GM13977 (cell line): Measurements from ENCODE around the gene PREX1.

ENCODE experiments used
- DNase-seq: peaks from one replicate; pipeline ENCODE4 v3.0.0; 2012; ENCODE audit warnings: low spot score
- CTCF ChIP-seq: IDR thresholded peaks from 2 replicates; pipeline ENCODE4 v1.5.1; 2012; ENCODE audit warnings: mild to moderate bottlenecking, control low read depth; ENCODE audit not compliant: insufficient read depth; ENCODE audit errors: extremely low read depth, missing control alignments
- in situ Hi-C: fragments of 300-500 bp; cut with MboI; formaldehyde crosslinking; loops from one replicate; pipeline ENCODE4 v1.12.0; 2022; ENCODE audit warnings: low sequenced_read_pairs, low pct_unique_long_range_greater_than_20kb, mixed read lengths, inconsistent platforms; ENCODE audit not compliant: unreplicated experiment

Gene PREX1

DNA sequence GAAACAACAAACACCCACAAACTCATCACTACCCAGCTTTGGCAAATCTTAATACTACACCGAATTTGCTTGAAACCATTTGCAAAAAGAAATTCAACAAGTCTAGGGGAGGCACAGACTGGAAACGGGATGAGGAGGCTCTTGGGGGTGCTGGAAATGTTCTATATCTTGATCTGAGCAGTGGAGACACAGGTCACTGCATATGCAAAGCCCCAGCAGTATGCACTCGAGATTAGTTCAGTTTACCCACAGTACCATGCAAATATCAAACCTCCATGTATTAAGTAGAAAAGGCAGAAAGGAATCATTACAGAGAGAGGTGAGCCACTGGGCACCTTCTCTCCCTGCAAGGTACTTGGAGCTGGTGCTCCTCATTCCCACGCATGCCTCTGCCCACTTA is 75.9 kb downstream of the PREX1 start:
- TF ChIP-seq CTCF: no peak
- no peak for DNase-seq
- in situ Hi-C loops: no loop called here

DNA sequence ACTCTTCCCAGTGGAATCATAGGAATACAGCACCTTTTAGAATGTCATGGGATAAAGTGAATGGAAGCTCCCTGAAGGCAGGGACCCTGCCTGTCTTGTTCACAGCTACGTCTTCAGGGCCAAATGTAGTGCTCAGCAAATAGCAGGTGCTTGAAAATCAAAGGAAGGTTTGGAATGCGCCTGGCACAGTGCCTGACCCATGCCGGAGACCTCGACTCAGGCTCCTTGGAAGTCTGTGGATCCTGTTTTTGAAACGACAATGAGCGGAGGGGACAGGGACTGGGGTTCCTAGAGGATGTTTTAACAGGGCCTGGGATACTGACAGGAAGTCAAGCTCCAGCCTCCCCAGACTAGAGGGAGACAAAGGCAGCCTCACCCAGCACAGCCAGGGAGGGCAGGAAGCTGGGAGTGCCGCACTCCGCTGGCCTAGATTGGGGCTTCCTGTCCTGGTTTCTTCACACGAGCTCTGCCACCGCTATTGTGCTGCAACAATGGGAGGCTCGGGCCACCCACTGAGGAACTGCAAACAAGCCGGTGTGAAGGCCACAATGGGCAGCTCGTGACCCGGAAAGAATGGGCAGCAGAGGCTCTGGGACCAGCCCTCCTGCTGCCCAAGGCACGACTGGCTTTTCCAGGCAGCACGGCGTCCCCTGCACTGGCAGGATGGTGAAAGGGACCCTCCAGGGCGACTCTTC is 76.7 kb downstream of the PREX1 start:
- TF ChIP-seq CTCF: no peak
- no peak for DNase-seq
- in situ Hi-C loops: no loop called here

GRCh38 chr20:48750376-48750775 is 77.4 kb downstream of the PREX1 start:
- no peak for DNase-seq
- no peak for TF ChIP-seq CTCF
- in situ Hi-C loops: no loop called here

- in situ Hi-C loops: no loop called here
- TF ChIP-seq CTCF: peak; percentile 1
- DNase-seq: no peak
Measured at GRCh38 chr20:48749437-48749836, 78.4 kb downstream of the PREX1 start.

- in situ Hi-C loops: no loop called here
- DNase-seq: no peak
- no peak for TF ChIP-seq CTCF
Measured at GRCh38 chr20:48748556-48748955, 79.2 kb downstream of the PREX1 start.

- in situ Hi-C loops: no loop called here
- no peak for TF ChIP-seq CTCF
- peak; percentile 56 for DNase-seq
Measured at GRCh38 chr20:48747840-48748414, 79.9 kb downstream of the PREX1 start.

DNA sequence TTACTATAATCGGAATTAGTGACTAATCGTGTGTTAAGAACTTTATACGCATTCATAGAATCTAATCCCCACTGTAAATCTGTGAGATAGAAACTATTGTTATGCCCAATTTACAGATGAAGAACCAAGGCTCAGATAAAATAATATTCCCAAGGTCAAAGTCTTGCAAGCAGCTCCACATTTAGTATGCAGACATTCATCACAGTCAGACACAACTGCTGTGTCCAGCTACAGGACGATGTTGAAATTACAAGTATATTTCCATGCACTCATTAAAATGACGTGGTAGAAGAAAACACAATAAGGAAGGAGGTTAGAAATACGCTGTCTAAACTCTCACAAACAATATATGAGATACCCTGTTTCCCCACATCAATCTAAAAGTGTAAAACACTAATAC is 82.5 kb downstream of the PREX1 start:
- in situ Hi-C loops: no loop called here
- no peak for TF ChIP-seq CTCF
- no peak for DNase-seq
